GM23338 (cell line): ENCODE data around the gene CFAP58.

Experiments used
- CTCF ChIP-seq, 2 experiments: fragments of 200-600 bp in 1 of 2; sonication (generic) in 1 of 2; conservative IDR thresholded peaks; 2 replicates each; pipeline versions ENCODE4 v1.5.1 to v1.6.1; 2016 to 2017; ENCODE audit warnings: antibody characterized with exemption in 2 of 2, low read depth in 2 of 2, mild to moderate bottlenecking in 2 of 2, moderate library complexity in 1 of 2
- EZH2 ChIP-seq: fragments of 200-600 bp; sonication (generic); IDR thresholded peaks from one replicate; pipeline ENCODE4 v1.8.0; 2017; ENCODE audit warnings: antibody characterized with exemption, mild to moderate bottlenecking, low read depth; ENCODE audit not compliant: unreplicated experiment
- REST ChIP-seq: IDR thresholded peaks from one replicate; pipeline ENCODE4 v1.6.1; 2018; ENCODE audit warnings: antibody characterized with exemption; ENCODE audit not compliant: unreplicated experiment
- STAT1 ChIP-seq: IDR thresholded peaks from one replicate; pipeline ENCODE4 v1.6.1; 2016; ENCODE audit warnings: antibody characterized with exemption; ENCODE audit not compliant: unreplicated experiment

GRCh38 chr10:104306897-104307296, 46.7 kb upstream of the CFAP58 start:
- no peak for TF ChIP-seq REST
- TF ChIP-seq CTCF (conservative IDR thresholded peaks at IDR 0.05; ENCODE audit: low read depth in 2 of 2): no peak
- no peak for TF ChIP-seq EZH2
- no peak for TF ChIP-seq STAT1
